ENCODE results near the gene CPLX3.

GRCh38 chr15:74851960-74852359, 25.5 kb downstream of the CPLX3 start:
- TF ChIP-seq CTCF (IDR thresholded peaks at IDR 0.05; ENCODE audit: extremely low read depth in 1 of 2, insufficient read depth in 1 of 2, low read depth in 1 of 2, low read length in 2 of 2) (no peak), FOS (IDR thresholded peaks at IDR 0.05; ENCODE audit: borderline replicate concordance, insufficient read depth, low read length) (no peak), EZH2 (IDR thresholded peaks at IDR 0.05; ENCODE audit: borderline replicate concordance, low read depth, low read length, severe bottlenecking) (no peak), POLR2A (IDR thresholded peaks at IDR 0.05; ENCODE audit: low read depth, low read length) (no peak), JUN (IDR thresholded peaks at IDR 0.05; ENCODE audit: borderline replicate concordance, insufficient read depth, insufficient read length, low read depth) (no peak), POLR2AphosphoS5 (IDR thresholded peaks at IDR 0.05; ENCODE audit: insufficient read depth, low read depth, low read length) (no peak), GATA2 (IDR thresholded peaks at IDR 0.05; ENCODE audit: insufficient read depth, insufficient read length, low read depth, low read length) (no peak), MYC (IDR thresholded peaks at IDR 0.05; ENCODE audit: low read depth, low read length) (no peak)
- TF ChIP-seq, protein P1, sequence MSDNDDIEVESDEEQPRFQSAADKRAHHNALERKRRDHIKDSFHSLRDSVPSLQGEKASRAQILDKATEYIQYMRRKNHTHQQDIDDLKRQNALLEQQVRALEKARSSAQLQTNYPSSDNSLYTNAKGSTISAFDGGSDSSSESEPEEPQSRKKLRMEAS (IDR thresholded peaks at IDR 0.05; ENCODE audit: insufficient read depth, insufficient read length) = no peak

Measured in endothelial cell of umbilical vein (primary cell).